Measurements from ENCODE around the gene RNF213. TPM values are rescaled to one million over a fixed set of nuclear protein-coding genes. Genes with fewer than 3 reads are reported as not detected.

RNF213 gene
- total RNA-seq, 1 experiment from 2014 or later = 117 TPM

- in situ Hi-C loops (cut with HindIII; ENCODE audit: low pct_unique_long_range_greater_than_20kb, low sequenced_read_pairs) = loop anchor here (25.0 kb wide), 2 partner anchors 106 to 206 kb away; partner anchors contain the start of gene RPTOR
- no peak for DNase-seq (ENCODE audit: low read depth, low spot score)
These were observed 170.9 kb downstream of the RNF213 start for GRCh38 chr17:80431246-80432195.

GRCh38 chr17:80432350-80432955, 171.8 kb downstream of the RNF213 start:
- in situ Hi-C loops (cut with HindIII; ENCODE audit: low pct_unique_long_range_greater_than_20kb, low sequenced_read_pairs) = loop anchor here (25.0 kb wide), 2 partner anchors 105 to 205 kb away; partner anchors contain the start of gene RPTOR
- DNase-seq (ENCODE audit: low read depth, low spot score) = no peak

- no peak for DNase-seq (ENCODE audit: low read depth, low spot score)
- in situ Hi-C loops (cut with HindIII; ENCODE audit: low pct_unique_long_range_greater_than_20kb, low sequenced_read_pairs) = loop anchor here (25.0 kb wide), 2 partner anchors 104 to 204 kb away; partner anchors contain the start of gene RPTOR
These were observed 172.4 kb downstream of the RNF213 start for GRCh38 chr17:80432961-80433550.

GRCh38 chr17:80433916-80434666, 173.4 kb downstream of the RNF213 start:
- no peak for DNase-seq (ENCODE audit: low read depth, low spot score)
- in situ Hi-C loops (cut with HindIII; ENCODE audit: low pct_unique_long_range_greater_than_20kb, low sequenced_read_pairs) = loop anchor here (25.0 kb wide), 2 partner anchors 103 to 203 kb away; partner anchors contain the start of gene RPTOR

GRCh38 chr17:80437532-80437931, 176.9 kb downstream of the RNF213 start:
- no peak for DNase-seq (ENCODE audit: low read depth, low spot score)
- in situ Hi-C loops (cut with HindIII; ENCODE audit: low pct_unique_long_range_greater_than_20kb, low sequenced_read_pairs) = loop anchor here (25.0 kb wide), 2 partner anchors 100 to 200 kb away; partner anchors contain the start of gene RPTOR

GRCh38 chr17:80438806-80439205, 178.2 kb downstream of the RNF213 start:
- no peak for DNase-seq (ENCODE audit: low read depth, low spot score)
- in situ Hi-C loops (cut with HindIII; ENCODE audit: low pct_unique_long_range_greater_than_20kb, low sequenced_read_pairs) = loop anchor here (25.0 kb wide), 2 partner anchors 98 to 198 kb away; partner anchors contain the start of gene RPTOR

GRCh38 chr17:80439499-80439898, 178.8 kb downstream of the RNF213 start:
- no peak for DNase-seq (ENCODE audit: low read depth, low spot score)
- in situ Hi-C loops (cut with HindIII; ENCODE audit: low pct_unique_long_range_greater_than_20kb, low sequenced_read_pairs) = loop anchor here (25.0 kb wide), 2 partner anchors 98 to 198 kb away; partner anchors contain the start of gene RPTOR

GRCh38 chr17:80441133-80441578, 180.5 kb downstream of the RNF213 start:
- DNase-seq (ENCODE audit: low read depth, low spot score) = peak; percentile 56
- in situ Hi-C loops (cut with HindIII; ENCODE audit: low pct_unique_long_range_greater_than_20kb, low sequenced_read_pairs) = loop anchor here (25.0 kb wide), 2 partner anchors 96 to 196 kb away; partner anchors contain the start of gene RPTOR

GRCh38 chr17:80441598-80442322, 181.1 kb downstream of the RNF213 start:
- no peak for DNase-seq (ENCODE audit: low read depth, low spot score)
- in situ Hi-C loops (cut with HindIII; ENCODE audit: low pct_unique_long_range_greater_than_20kb, low sequenced_read_pairs) = loop anchor here (25.0 kb wide), 2 partner anchors 96 to 196 kb away; partner anchors contain the start of gene RPTOR

GRCh38 chr17:80442323-80442659, 181.6 kb downstream of the RNF213 start:
- DNase-seq (ENCODE audit: low read depth, low spot score) = no peak
- in situ Hi-C loops (cut with HindIII; ENCODE audit: low pct_unique_long_range_greater_than_20kb, low sequenced_read_pairs) = loop anchor here (25.0 kb wide), 2 partner anchors 95 to 195 kb away; partner anchors contain the start of gene RPTOR

GRCh38 chr17:80442764-80443163, 182.1 kb downstream of the RNF213 start:
- DNase-seq (ENCODE audit: low read depth, low spot score) = no peak
- in situ Hi-C loops (cut with HindIII; ENCODE audit: low pct_unique_long_range_greater_than_20kb, low sequenced_read_pairs) = loop anchor here (25.0 kb wide), 2 partner anchors 95 to 195 kb away; partner anchors contain the start of gene RPTOR

GRCh38 chr17:80443498-80443897, 182.8 kb downstream of the RNF213 start:
- in situ Hi-C loops (cut with HindIII; ENCODE audit: low pct_unique_long_range_greater_than_20kb, low sequenced_read_pairs) = loop anchor here (25.0 kb wide), 2 partner anchors 94 to 194 kb away; partner anchors contain the start of gene RPTOR
- no peak for DNase-seq (ENCODE audit: low read depth, low spot score)

GRCh38 chr17:80443916-80444643, 183.4 kb downstream of the RNF213 start:
- in situ Hi-C loops (cut with HindIII; ENCODE audit: low pct_unique_long_range_greater_than_20kb, low sequenced_read_pairs) = loop anchor here (25.0 kb wide), 2 partner anchors 93 to 193 kb away; partner anchors contain the start of gene RPTOR
- DNase-seq (ENCODE audit: low read depth, low spot score) = no peak

GRCh38 chr17:80444644-80444979, 184.0 kb downstream of the RNF213 start:
- in situ Hi-C loops (cut with HindIII; ENCODE audit: low pct_unique_long_range_greater_than_20kb, low sequenced_read_pairs) = loop anchor here (25.0 kb wide), 2 partner anchors 93 to 193 kb away; partner anchors contain the start of gene RPTOR
- DNase-seq (ENCODE audit: low read depth, low spot score) = no peak

- in situ Hi-C loops (cut with HindIII; ENCODE audit: low pct_unique_long_range_greater_than_20kb, low sequenced_read_pairs) = loop anchor here (25.0 kb wide), 2 partner anchors 92 to 192 kb away; partner anchors contain the start of gene RPTOR
- DNase-seq (ENCODE audit: low read depth, low spot score) = no peak
These were observed 184.5 kb downstream of the RNF213 start for GRCh38 chr17:80445007-80445725.
